ENCODE results near the gene LENG8.
"Not testable (repeated sequence)": the region's sequence is repeated elsewhere in the genome, so short reads cannot be mapped to it uniquely, and the experiment has no call there.

The LENG8 gene

DNA sequence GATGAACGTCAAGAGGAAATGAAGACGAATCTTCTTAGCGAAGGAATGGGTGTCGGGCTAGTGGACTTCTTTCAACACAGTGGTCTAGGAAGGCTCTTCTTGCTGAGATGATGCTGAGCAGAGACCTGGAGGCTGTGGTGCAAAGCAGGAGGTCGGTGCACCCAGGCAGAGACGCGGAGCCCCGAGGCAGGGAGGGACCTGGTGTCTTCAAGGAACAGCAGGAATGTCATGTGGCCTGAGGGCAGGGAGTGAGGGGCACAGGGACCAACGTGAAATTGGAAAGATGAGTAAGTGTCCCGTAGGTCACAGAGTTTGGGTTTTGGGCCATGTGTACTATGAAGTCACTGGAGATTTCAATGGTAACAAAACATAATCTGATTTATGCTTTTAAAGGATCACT is 35.5 kb downstream of the LENG8 start:
- DNase-seq (ENCODE audit: low spot score): no peak

DNA sequence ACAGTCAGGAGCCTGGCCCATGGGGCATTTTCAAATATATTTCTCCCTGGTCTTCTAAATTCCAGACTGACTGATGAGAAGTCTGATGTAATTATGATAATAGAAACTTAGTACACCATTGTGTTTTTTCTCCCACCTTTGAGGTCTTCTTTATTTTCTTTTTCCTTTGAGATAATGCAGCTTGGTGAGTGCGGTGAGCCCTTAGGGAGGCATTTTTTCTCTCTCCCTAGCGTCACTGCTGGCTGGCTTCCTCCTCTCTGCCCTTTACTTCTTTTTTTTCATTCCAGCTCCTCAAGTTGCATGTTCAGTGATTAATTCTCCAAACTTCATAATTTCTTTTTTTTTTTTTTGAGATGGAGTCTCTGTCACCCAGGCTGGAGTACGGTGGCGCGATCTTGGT is 36.9 kb downstream of the LENG8 start:
- no peak for DNase-seq (ENCODE audit: low spot score)

DNA sequence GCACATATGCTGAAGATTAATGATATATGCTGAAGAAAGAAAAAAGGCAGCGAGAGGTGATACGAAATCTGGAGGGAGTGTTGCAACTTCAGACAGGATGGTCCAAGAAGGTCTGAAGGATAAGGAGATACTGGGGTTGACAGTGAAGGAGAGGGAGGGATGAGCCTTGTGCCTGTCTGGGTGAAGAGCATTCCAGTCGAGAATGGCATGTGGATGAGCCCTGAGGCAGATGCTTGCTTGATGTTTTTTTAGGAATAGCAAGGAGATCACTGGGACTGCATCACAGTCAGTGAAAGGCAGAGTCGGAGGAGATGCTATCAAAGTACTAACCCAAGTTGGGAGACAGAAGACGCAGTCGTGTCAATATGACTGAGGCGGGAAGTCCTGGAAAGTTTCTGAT is 40.3 kb downstream of the LENG8 start:
- no peak for DNase-seq (ENCODE audit: low spot score)

DNA sequence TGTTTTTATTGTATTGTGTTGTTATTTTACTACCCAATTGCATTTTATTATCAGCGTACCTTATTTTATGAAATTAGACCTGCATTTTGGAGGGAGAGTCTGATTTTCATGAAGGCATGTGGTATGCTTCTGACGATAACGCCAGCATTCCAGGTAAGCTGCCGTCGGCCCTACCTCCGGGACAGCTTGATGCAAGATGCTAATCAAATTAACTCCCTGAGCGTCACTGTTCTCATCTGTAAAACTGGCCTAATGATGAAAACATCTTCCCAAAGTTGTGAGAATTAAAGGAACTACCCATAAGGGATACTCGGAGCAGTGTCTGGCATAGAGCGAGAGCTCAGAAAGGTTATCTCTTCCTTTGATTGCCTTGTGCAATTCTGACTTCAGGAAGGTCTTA is 40.8 kb downstream of the LENG8 start:
- no peak for DNase-seq (ENCODE audit: low spot score)

- DNase-seq (ENCODE audit: low spot score): no peak
These were observed 43.6 kb downstream of the LENG8 start for GRCh38 chr19:54492568-54492967.

- not testable (repeated sequence) for DNase-seq (ENCODE audit: low spot score)
These were observed 44.1 kb downstream of the LENG8 start for GRCh38 chr19:54493056-54493455.

- no peak for DNase-seq (ENCODE audit: low spot score)
These were observed 45.1 kb downstream of the LENG8 start for GRCh38 chr19:54493967-54494585.

DNA sequence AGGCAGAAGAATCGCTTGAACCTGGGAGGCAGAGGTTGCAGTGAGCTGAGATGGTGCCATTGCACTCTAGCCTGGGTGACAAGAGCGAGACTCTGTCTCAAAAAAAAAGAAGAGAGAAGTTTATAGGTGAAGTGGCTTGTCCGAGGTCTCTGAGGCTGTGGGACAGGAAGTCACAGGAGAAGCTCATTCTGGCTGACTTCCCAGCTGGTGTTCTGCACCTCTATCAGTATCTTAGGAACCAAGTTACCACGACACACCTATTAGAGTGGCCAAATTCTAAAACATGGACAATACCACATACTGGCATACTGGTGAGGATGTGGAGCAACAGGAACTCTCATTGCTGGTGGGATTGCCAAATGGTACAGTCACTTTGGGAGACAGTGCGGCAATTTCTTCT is 46.3 kb downstream of the LENG8 start:
- not testable (repeated sequence) for DNase-seq (ENCODE audit: low spot score)

DNA sequence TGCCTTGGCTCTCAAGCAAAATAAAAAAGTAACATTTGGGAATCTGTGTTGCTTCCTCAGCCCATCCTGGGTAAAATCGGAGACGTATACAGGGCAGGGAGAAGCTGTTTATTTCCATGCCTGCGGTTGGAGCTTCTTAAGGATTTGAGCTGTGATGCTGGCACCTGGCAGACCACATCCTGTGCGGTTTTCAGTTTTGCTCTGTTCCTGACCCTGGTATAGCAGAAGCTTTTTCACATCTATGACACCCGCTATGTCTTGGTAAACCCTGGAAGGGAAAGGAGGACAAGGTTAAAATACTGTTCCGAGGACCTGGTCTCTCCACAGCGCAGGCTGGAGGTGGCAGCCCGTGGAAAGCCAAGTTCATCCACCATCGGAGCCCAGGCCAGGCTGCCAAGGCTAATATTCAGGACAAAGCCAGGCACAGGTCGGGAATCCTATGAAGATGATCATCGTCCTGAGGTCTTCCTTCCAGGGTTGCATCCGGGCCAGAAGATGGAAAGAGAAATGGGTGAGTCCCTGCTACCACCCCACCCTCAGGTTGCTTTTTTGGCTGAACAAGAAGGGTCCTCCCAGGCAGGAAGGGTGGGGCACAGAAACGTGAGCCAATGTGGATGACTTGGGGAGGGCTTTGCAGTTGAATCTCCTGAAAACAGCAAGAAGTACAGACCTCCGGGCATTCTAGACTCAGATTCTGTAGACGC is 48.9 kb downstream of the LENG8 start:
- DNase-seq (ENCODE audit: low spot score): not testable (repeated sequence)

DNA sequence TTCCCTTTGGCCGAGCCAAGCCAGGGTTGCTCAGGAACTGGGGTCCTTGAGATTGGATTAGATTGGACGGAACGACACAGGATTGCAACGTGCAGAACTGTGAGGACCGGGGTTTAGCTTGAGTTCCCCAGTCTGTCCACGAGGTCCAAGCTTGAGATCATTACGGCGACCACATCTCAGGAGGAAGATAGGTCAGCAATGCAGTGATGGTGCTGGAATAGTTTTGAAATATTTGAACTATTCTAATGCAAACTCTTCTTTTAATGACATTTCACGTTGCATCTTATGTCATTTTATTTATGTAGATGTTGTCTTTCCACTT is 49.4 kb downstream of the LENG8 start:
- not testable (repeated sequence) for DNase-seq (ENCODE audit: low spot score)

DNA sequence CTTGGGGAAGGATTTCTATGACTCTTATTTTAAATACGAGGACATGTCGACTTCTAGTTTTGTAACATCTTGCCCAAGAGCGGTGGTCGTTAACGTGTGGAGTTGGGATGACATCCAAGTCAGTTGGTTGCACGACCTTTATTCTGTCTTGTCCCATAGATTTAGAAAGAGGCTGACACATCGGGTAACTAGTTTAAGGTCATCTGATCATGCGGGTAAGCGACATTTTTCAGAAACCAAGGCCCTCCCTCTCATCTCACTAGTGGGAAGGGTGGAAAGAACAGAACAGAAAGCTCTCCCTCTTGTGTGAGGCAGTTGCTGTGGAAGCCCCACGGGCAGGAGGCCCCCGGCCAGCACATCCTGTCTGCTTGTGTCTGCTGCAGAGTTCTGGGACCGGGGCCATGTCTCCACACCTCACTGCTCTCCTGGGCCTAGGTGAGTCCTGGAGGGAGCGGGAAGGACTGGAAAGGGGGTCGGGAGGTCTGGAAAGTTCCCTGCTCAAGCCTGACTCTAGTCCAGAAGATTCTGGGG is 53.6 kb downstream of the LENG8 start, which contains the start of gene LAIR2:
Gene LAIR2, plus strand, starts transcription at position 314 of the 531 bp plus-strand sequence. Its CDS starts 88 bp downstream, at position 402.
- no peak for DNase-seq (ENCODE audit: low spot score)

DNA sequence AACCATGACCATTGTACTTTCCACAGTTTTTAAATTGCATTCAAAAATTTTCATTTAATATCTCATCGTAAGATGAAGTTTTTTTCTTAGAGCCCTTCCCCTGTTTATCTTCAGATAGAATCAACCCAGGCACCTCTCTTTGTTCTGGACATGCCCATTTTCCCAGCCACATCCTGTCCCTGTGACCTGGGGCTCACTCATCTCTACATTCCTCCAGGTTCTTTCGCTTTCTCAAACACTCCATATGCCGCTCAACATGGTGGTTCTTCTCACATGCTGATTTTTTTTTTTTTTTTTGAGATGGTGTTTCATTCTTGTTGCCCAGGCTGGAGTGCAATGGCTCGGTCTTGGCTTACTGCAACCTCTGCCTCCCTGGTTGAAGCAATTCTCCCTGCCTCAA is 56.5 kb downstream of the LENG8 start:
- not testable (repeated sequence) for DNase-seq (ENCODE audit: low spot score)

- no peak for DNase-seq (ENCODE audit: low spot score)
These were observed 57.1 kb downstream of the LENG8 start for GRCh38 chr19:54506079-54506478.

DNA sequence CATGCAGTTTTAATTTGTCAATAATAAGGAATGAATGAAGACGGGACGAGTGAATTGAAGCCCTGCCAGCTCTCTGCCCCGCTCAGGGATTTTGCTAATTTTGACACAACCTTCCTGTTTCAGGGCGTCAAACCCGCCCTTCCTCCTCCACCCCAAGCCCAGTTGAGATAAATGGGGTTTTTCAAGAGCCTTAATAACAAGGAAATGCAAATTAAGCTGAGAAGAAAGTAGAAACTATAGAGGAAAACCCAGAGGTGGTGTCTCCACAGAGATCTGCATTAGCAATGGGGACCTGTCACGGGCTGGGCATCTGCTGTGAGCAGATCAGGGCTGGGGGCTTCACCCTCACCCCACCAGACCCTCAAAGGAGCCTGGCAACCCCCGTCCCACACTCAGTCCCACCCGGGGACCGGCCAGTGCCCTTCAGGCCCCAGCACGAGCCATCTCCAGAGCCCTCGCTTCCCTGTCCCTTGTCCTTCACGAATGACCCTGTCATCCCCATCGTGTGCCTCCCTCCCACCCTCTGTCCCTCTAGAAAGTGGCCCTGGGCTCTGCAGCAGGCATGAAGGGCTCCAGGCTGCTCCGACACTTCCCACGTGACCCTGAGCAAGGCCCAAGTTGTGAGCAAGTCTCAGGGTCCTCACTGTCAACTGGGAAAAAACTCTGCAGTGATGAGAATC is 58.2 kb downstream of the LENG8 start:
- not testable (repeated sequence) for DNase-seq (ENCODE audit: low spot score)

GRCh38 chr19:54507824-54508223 is 58.8 kb downstream of the LENG8 start:
- no peak for DNase-seq (ENCODE audit: low spot score)

DNA sequence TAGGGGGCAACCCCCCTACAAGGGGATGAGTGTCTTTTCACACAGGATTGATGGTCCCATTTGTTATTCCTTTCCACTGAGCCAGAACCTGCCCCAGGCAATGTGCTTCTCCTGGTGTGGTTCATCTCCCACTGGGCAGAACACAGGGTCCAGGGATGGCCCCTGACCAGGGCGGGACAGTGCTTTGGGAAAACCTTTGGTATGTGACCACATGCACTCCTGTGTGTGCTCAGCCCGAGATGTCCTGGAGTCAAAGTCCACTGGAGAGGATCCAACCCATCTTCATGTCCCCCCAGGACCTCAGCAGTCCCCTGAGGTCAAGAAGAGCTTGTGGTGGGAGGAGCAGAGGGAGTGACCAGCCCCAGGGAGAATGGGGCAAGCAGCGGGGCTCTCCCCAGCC is 59.5 kb downstream of the LENG8 start:
- DNase-seq (ENCODE audit: low spot score): not testable (repeated sequence)

DNA sequence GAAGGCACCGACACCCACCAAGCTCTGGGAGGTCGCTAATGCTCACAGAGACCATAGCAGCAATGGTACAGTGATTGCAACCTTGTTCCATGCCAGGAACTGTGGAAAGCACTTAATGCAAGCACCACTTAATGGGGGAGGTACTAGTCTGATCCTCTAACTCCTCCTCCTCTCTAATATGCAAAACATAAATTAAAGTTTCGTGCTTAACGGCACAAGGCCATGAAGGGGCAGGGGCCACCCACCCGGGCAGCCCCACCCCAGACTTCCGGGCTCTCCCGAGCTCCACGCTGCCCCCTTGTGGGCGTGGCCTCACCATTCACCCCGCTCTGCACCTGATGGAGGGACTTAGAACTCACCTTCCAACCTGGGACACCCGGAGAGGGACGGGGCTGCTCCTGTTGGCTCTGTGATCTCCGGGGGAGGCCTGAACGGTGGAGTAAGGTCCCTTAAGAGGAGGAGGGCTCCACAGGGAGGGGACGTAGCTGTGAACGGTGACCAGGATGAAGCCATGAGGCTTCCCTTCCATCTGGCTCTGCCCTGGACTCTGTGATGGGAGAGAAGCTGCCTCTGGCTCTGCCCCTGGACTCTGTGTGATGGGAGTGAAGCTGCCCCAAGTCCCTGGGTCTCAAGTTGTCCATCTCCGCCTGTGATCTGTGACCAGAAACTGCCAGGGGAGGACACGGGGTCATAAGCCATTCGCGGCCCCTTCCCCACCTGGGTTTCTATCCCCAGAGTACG is 60.4 kb downstream of the LENG8 start:
- DNase-seq (ENCODE audit: low spot score): not testable (repeated sequence)

All from left forelimb (tissue), 1 donor.